Kidney tubule cell (primary cell): ENCODE results near the gene POLR1B.
"Not testable (repeated sequence)": the region's sequence is repeated elsewhere in the genome, so short reads cannot be mapped to it uniquely, and the experiment has no call there.

Experiments
- DNase-seq: peaks from one replicate; pipeline ENCODE4 v3.0.0-alpha.2; 2018; ENCODE audit warnings: low spot score

Gene POLR1B, protein sequence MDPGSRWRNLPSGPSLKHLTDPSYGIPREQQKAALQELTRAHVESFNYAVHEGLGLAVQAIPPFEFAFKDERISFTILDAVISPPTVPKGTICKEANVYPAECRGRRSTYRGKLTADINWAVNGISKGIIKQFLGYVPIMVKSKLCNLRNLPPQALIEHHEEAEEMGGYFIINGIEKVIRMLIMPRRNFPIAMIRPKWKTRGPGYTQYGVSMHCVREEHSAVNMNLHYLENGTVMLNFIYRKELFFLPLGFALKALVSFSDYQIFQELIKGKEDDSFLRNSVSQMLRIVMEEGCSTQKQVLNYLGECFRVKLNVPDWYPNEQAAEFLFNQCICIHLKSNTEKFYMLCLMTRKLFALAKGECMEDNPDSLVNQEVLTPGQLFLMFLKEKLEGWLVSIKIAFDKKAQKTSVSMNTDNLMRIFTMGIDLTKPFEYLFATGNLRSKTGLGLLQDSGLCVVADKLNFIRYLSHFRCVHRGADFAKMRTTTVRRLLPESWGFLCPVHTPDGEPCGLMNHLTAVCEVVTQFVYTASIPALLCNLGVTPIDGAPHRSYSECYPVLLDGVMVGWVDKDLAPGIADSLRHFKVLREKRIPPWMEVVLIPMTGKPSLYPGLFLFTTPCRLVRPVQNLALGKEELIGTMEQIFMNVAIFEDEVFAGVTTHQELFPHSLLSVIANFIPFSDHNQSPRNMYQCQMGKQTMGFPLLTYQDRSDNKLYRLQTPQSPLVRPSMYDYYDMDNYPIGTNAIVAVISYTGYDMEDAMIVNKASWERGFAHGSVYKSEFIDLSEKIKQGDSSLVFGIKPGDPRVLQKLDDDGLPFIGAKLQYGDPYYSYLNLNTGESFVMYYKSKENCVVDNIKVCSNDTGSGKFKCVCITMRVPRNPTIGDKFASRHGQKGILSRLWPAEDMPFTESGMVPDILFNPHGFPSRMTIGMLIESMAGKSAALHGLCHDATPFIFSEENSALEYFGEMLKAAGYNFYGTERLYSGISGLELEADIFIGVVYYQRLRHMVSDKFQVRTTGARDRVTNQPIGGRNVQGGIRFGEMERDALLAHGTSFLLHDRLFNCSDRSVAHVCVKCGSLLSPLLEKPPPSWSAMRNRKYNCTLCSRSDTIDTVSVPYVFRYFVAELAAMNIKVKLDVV

DNA sequence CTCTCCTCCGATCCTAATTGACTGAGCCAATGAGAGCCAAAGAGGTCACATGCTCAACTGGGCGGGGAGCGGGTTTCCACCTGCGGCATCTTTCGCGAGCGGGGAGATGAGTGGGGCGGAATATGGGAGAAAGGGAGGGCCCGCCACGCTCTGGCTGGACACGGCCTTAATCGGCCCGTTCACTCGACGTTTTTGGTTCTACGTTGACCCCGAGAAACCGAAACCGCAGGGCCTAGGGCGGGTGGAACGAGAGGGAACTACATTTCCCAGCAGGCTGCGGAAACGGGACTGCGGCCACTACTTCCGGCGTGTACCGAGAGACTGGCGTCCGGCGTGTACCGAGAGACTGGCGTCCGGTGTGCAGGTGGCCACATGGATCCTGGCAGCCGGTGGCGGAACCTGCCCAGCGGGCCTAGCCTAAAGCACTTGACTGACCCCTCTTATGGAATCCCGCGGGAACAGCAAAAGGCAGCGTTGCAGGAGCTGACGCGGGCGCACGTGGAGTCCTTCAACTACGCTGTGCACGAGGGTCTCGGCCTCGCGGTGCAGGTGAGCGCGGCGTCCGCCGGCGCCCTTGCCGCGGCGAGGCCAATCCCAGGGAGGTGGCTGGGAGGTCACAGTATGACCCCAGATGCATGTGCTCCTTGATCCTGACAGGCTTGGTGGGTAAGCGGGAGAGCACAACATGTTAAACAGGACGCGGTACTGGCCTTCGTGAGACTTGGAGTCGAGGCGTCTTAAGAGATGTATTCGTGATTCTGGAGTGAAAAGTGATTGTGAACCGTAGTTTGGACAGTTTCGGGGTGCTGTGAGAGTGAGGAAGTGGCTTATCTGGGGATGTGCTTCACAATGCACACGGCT is at the start of gene POLR1B:
POLR1B (plus strand) TSS at position 343 of the 861 bp plus-strand sequence; CDS start at position 373, 30 bp downstream.
- DNase-seq: peak; percentile 90

DNA sequence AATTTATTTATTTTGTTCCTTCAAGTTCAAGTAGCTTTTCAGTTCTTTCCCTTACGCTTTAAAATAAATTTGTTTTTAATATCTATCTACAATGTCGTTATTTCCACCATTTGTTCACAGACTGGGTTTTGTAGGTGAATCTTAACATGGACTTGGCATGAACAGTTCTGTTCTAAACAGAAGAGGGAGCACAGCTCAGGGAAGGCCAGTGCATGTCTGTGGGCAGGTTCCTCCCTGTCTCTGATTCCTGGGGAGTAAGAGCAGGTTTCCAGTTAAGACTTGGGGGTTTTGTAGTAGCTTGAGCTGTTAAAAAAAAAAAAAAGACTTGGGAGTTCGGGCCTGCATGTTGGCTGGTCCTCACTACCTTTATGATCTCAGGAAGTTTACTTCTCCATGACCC is 49.2 kb upstream of the POLR1B start:
- no peak for DNase-seq

DNA sequence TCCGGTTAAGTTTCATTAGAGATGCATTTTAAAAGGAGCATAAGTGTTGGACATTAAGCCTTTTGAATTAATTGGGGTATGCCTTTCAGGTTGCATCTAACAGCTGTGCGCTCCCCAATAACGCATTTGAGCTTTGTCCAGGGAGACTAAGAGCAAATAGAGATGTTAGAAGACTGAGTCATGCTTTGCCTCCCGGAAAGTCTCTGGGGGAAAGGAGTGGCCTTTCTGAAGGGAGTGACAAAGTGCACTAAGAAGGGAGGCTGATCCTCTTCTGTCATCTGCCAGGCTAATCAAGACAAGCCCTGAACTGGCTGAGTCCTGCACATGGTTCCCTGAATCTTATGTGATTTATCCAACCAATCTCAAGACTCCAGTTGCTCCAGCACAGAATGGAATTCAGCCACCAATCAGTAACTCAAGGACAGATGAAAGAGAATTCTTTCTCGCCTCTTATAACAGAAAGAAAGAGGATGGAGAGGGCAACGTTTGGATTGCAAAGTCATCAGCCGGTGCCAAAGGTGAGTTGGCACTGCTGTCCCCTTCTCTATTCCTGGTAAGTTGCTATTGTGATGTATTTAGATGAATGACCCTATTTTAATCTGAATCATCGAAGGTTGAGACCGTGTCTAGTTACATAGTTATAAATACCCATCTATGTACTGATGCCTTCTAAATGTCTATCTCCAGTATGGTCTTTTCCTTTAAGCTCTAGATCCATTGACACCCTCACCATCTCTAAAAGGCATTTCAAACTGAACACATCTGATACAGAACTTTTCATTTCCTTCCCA is 48.2 kb upstream of the POLR1B start:
- peak; percentile 66 for DNase-seq

DNA sequence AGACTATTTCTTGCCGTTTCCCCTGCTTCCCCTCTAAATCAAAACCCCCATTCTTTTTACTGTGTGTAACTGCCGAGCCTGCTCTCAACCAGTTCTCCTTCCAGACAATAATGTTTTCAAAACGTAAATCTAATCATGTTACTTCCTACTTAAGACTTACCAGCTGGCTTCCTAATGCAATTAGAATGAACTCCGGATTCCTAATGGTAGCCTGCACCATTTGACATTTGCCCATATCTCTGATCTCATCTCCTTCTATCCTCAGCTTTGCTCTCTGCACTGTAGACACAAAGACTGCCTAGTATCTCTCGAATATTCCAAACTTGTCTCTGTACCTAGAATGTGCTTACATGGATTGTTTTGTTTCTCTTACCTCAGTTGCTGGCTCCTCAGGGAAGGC is 47.4 kb upstream of the POLR1B start:
- DNase-seq: no peak

DNA sequence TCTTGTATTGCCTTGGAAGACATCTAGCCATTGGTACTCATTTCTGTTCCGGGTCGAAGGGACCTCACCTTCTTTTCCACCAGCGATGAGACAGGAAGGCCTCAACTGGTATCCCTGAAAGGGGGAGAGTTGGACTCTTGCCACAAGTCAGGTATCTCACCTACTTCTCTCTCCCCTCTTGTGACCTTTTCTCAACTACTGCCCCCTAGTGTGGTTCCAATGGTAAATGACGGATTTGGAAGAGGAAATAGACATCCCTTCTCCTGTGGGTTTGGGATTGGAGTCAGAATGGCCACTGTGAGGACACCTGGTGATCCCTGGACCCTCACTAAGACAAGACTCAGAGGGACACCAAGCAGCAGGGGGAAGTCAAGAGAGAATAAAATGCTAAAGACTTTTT is 46.4 kb upstream of the POLR1B start:
- DNase-seq: not testable (repeated sequence)

DNA sequence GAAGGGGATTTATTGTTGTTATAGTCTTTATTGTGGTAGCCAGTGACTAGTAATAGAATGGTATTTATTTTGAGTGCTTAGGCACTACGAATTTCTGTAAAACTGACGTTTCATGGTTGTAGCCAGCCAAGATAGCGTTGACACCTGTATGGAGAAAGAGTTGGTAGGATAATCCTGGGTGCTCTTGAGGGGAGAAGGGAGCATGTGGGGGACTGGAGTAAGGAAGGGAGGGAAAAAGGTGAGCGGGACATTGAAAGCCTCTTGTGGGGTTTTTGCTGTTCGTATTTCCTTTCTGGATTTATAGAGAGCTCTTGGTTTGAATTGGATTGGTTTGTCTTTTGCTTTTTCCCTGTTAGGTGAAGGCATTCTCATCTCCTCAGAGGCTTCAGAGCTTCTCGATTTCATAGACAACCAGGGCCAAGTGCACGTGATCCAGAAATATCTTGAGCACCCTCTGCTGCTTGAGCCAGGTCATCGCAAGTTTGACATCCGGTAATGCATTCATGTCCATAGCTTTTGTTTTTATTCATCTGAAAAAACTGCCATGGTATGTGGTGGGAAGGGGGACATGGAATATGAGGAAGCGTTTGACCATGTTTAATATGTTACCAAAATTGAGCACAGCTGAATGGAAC is 41.3 kb upstream of the POLR1B start:
- DNase-seq: peak; percentile 38

DNA sequence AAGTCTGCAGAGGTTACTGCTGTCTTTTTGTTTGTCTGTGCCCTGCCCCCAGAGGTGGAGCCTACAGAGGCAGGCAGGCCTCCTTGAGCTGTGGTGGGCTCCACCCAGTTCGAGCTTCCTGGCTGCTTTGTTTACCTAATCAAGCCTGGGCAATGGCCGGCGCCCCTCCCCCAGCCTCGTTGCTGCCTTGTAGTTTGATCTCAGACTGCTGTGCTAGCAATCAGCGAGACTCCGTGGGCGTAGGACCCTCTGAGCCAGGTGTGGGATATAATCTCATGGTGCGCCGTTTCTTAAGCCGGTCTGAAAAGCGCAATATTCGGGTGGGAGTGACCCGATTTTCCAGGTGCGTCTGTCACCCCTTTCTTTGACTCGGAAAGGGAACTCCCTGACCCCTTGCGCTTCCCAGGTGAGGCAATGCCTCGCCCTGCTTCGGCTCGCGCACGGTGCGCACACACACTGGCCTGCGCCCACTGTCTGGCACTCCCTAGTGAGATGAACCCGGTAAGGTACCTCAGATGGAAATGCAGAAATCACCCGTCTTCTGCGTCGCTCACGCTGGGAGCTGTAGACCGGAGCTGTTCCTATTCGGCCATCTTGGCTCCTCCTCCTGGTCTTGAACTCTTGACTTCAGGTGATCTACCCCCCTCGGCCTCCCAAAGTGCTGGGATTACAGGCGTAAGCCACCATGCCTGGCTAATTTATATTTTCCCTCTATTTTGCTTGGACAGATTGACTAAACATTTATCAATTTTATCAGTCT is 32.8 kb upstream of the POLR1B start:
- DNase-seq: not testable (repeated sequence)

DNA sequence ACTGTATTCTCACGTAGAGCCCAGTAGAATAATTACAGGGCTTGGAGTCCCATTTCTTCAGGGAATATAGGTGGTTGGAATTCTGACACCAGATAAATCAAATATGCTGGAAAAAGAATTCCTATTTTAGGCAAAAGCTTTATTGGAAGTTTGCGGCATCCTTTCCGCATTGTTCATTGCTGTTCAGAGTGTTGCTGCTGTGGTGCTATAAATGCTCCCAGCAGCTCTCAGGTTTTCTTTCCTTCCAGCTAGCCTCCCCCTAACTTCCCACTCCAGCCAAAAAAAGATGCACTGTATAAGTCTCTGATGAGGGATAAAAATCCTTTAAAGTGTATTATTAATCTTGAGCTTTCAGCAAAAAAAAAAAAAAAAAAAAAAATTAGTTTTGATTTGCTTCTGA is 25.5 kb upstream of the POLR1B start:
- no peak for DNase-seq

DNA sequence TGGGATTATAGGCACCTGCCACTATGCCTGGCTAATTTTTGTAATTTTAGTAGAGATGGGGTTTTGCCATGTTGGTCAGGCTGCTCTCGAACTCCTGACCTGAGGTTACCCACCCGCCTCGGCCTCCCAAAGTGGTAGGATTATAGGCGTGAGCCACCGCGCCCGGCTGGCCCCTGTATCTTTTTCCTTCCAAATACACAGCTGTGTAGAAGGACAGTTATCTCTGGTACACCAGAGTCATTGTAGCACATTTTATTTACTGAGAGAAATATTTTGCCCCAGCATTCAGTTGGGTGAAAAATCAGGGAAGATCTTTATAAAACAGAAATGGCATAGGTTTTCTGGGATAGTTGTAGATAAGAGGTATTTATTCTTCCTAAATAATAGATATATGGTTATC is 23.5 kb upstream of the POLR1B start:
- no peak for DNase-seq

DNA sequence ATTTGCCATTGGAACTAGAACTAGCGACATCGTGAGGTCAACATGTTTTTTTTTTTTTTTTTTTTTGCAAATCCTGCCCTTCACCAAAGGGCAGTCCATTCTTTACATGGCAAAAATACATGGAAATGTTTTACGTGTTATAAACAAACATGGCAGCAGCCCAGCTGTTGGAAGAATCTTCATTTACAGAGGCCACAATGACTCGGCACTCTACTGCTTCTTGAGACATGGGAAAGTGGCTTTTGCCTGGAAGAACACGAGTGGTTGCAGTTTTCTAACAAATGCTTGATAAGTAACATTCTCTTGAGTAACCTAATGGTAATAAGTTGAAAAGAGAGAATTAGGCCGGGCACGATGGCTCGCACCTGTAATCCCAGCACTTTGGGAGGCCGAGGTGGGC is 22.8 kb upstream of the POLR1B start:
- DNase-seq: no peak

DNA sequence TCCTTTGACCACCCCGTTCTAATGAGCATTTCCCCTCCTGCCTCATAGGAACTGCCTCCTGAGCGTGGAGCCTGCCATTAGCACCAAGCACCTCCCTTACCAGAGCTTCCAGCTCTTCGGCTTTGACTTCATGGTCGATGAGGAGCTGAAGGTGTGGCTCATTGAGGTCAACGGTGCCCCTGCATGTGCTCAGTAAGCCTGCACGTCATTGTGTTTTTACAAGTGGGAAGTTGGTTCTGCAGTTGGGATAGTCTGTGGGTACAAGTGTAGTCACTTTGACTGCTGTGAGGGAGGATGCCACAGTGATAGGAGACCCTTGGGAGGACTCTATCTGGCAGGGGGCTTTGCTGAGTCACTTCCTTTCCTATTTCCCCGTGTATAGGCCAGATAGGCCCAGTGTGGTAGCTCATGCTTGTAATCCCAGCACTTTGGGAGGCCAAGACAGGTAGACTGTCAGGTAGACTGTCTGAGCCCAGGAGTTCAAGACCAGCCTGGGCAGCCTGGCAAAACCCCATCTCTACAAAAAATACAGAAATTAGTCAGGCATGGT is 22.0 kb upstream of the POLR1B start:
- no peak for DNase-seq

DNA sequence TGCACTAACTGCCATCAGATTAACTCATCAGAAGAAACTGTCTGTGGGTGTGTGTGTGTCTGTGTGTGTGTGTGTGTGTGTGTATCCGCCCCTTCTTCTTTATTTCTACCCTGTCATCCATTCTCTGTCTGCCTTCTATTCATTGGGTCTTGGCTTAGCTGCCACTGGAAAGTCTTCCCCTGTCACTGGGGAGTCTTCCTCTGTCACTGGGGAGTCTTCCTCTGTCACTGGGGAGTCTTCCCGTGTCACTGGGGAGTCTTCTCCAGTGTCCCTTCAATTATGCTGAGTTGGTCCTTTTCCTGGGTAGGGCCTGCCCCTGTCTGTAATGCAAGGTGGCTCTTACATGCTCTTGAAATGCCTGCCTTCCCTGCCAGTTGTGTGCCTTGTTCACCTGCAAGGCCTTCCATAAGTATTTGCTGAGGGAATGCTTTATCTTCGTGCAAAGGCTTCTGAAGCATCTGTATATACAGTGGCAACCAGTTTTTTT is 18.9 kb upstream of the POLR1B start:
- no peak for DNase-seq

DNA sequence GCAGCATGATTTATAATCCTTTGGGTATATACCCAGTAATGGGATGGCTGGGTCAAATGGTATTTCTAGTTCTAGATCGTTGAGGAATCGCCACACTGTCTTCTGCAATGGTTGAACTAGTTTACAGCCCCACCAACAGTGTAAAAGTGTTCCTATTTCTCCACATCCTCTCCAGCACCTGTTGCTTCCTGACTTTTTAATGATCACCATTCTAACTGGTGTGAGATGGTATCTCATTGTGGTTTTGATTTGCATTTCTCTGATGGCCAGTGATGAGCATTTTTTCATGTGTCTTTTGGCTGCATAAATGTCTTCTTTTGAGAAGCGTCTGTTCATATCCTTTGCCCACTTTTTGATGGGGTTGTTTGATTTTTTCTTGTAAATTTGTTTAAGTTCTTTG is 18.0 kb upstream of the POLR1B start:
- not testable (repeated sequence) for DNase-seq

DNA sequence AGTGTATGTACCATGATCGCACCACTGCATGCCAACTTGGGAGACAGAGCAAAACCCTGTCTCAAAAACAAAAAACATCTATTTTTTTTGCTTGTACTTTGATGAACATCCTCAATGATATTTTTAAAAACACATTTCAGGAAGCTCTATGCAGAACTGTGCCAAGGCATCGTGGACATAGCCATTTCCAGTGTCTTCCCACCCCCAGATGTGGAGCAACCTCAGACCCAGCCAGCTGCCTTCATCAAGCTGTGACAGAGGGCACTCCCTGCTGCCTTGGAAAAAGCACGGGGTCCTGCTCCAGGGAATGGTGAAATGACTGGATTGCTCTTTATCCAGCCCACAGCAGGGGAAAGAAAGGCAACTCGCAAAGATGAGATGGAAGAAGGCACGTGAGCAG is 13.7 kb upstream of the POLR1B start:
- no peak for DNase-seq

DNA sequence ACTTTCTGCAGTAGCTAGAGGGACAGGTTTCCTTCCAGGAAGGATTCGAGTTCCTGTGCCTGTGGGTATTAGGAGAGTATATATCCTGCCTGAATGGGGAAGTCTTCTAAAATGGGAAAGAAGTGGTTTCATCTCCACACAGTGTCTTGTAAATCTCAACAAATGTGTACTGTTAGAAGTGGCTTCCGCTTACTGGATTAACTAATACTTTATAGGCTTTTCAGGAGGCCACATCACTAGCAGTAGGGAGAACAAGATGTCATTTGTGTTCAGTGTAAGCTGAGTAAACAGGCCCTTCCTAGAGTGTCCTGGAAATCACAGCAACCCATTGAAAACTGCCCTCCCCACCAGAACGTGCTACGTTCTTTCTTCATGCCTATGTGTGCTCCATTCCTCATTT is 12.5 kb upstream of the POLR1B start:
- DNase-seq: no peak

DNA sequence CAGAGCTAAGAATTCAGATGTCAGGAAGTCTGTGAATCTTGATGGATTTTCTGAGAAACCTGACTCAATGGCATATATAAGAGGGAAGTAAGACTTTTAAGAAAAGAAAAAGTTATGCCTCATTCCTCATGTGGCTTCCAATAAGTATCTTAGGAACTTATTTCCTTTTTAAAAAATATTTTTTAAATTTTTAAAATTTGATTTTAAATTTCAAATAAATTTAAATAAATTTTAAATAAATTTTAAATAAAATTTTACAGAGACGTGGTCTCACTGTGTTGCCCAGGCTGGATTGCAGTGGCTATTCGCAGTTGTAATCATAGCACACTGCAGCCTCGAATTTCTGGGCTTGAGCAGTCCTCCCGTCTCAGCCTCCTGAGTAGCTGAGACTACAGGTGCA is 11.5 kb upstream of the POLR1B start:
- no peak for DNase-seq

DNA sequence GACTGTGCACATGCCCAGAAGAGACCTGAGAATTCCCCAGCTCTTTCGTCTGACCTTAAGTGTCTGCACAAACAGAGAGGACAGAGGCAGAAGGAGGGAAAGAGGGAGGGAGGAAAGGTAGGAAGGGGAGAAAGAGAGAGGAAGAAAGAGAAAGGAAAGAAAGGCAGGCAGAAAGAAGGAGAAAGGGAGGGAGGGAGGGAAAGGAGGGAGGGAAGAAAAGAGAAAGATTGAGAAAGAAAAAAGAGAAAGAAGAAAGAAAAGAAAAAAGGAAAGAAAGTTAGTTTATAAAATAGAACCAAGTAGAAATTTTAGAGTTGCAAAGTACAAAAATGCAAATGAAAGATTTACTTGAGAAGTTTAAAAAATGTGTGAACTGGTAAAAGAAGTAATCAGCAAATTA is 7.4 kb upstream of the POLR1B start:
- DNase-seq: no peak

DNA sequence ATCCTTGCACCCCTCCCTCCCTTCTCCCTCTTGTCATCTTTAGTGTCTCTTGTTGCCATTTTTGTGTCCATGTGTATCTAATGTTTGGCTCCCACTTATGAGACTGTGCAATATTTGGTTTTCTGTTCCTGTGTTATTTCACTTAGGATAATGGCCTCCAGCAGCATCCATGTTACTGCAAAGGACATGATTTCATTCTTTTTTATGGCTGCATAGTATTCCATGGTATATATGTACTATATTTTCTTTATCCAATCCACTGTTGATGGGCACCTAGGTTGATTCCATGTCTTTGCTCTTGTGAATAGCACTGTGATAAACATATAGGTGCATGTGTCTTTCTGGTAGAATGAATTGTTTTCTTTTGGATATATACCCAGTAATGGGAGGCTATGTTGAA is 5.6 kb upstream of the POLR1B start:
- DNase-seq: not testable (repeated sequence)

DNA sequence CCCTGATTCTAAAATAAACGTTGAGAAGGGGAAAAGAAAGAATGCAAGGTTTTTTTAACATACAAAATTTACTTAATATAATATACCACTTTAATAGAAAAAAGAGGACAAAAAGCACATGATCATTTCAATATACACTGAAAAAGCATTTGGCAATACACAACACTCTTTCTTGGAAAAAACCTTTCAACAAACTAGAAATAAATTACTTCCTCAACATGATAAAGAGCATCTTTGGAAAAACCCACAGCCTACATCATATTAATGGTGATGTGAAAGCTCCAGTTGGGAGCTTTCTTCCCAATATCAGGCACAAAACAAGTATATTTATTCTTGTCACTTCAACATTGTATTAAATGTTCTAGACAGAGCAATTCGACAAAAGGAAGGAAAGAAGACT is 3.0 kb upstream of the POLR1B start:
- DNase-seq: no peak
